Left ventricle myocardium superior (tissue), 1 donor: Measurements from ENCODE around the gene ORC4. TPM values are rescaled to one million over a fixed set of nuclear protein-coding genes. Genes with fewer than 3 reads are reported as not detected.
"Not testable (repeated sequence)": the region's sequence is repeated elsewhere in the genome, so short reads cannot be mapped to it uniquely, and the experiment has no call there.

Experiments used
- ATAC-seq: fragments of 200-7000 bp; cut with Tn5 transposase; one replicate; pipeline ENCODE4 v1.9.1; 2020; ENCODE audit warnings: mild to moderate bottlenecking, moderate library complexity
- DNase-seq: peaks from one replicate; pipeline ENCODE4 v3.0.0-alpha.2; 2020
- intact Hi-C: fragments of 100-400 bp; cut with micrococcal nuclease; formaldehyde crosslinking; loops from one replicate; pipeline ENCODE4 v1.11.0; 2022
- total RNA-seq: library from RNA; stranded (reverse); fragmentation: NEBNext Ultra II Directional; extraction: Animal tissue kit (Norgen Biotek cat#: 25700); gene quantifications from one replicate; pipeline ENCODE4 v1.2.1, GENCODE V29; 2021
- donor health status: DM: no; HTN: yes; CAD: no; lungs with severe emphysema.

The ORC4 gene
- total RNA-seq, 1 donor from 2014 or later: 49.2 TPM

DNA sequence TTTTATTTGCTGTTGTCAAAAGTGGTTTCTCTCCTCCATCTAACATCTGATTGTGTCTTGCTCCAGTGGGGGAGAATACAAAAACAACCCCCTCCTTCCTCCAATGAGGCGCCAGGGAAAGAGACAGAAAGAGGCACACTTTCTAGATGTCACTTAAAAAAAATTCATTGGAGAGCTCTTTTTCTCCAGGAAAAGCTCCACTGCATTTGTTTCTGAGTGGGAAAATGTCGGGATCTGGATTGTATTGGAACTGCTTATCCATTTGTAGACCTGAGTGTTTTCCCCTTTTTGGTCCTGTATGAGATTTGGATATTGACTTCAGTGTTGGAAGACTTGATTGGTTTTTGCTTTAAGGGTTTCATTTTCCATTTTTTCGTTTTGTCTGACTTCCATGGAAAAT is 1.3 kb upstream of the ORC4 start:
- DNase-seq: no peak
- ATAC-seq: no peak
- intact Hi-C loops: no loop called here

DNA sequence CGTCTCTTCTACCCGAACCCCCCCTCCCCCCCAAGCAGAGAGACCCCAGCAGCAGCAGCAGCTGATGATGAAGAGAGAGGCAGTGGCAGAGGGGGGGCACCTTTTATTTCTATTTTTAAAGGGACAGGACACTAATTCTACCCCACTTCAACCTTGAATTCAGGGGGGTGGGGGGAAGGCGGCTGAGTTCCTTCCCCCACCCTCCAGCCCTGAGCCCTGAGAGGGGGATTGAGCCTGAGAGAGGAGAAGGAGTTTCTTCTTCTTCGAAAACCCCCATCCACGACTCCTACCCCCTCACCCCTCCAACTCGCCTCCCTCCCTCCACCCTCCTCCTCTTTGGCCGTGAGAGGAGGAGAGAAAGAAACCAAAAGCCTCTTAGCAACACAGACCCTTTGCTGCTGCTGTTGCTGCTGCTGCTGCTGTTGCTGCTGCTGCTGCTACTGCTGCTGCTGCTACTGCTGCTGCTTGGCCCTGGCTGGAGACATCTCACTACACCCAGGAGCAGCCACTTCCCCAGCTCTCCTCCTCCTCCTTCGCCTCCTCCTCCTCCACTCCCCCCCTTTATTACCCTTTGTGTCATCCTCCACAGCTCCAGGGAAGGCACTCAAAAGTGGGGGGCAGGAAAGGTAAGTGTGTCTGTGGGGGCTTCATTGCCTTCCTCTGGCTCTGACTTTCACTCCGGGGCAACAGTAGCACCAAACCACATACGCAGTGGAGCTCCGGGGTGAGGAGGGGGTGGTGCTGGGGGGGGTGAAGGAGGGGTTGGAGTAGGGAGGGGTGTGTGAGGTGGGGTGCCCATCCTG is 723 bp upstream of the ORC4 start, which contains the start of gene MBD5:
MBD5 (plus strand) TSS at position 33 of the 803 bp plus-strand sequence.
- DNase-seq (peak; percentile 45), ATAC-seq (peak; percentile 28)
- intact Hi-C loops: no loop called here

DNA sequence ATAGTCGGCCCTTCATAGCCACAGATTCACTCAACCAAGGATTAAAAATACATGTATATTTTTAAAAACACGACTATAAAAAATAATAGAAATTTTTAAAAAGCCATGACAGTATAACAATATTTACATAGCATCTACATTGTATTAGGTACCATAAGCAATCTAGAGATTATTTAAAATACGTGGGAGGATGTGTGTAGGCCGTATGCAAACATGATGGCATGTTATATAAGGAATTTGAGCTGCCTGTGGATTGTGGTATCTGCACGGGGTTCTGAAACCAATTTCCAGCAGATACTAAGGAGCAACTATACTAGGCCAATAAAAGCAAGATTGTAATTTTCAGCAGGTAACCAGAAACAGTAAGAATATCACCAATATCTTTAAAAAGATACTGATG is 5.9 kb downstream of the ORC4 start:
- no peak for DNase-seq
- intact Hi-C loops: loop anchor here (10.0 kb wide), 1 partner anchor 170 kb away; the partner anchor contains the start of gene ACVR2A
- ATAC-seq: no peak

DNA sequence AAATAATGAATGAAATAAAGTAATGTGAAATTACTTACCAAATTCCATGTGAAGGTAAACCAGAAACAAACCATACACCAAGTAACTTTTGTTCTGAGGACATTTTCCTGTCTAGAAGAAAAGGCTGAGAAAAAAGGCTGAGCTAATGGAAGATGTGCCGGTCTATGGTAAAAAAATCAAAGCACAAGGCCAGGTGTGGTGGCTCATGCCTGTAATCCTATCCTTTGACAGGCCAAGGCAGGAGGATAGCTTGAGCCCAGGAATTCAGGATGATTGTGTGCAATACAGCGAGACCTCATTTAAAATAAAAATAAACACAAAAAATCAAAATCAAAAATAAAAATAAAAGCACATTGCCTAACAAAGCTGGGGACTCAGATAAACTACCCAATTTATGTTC is 6.7 kb downstream of the ORC4 start:
- intact Hi-C loops: loop anchor here (10.0 kb wide), 1 partner anchor 169 kb away; the partner anchor contains the start of gene ACVR2A
- ATAC-seq: no peak
- no peak for DNase-seq

DNA sequence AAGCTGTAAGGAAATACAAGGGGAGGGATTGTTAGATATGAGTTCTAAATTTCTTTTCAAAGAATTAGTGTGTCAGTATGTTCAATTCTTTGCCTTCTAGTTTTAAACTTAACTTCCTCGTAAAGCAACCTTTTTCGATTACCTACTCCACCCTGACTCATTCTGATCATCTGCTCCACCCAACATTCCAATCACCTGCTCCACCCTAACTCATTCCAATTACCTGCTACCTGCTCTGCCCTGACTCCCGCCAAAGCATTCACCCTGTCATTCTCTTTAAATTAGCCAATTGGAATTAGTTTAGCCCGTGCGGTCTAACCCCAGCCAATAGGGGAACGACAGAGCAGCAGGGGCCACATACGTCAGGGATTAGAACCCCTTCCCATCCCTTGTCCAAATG is 12.1 kb downstream of the ORC4 start:
- ATAC-seq, intact Hi-C loops, DNase-seq: not testable (repeated sequence)

DNA sequence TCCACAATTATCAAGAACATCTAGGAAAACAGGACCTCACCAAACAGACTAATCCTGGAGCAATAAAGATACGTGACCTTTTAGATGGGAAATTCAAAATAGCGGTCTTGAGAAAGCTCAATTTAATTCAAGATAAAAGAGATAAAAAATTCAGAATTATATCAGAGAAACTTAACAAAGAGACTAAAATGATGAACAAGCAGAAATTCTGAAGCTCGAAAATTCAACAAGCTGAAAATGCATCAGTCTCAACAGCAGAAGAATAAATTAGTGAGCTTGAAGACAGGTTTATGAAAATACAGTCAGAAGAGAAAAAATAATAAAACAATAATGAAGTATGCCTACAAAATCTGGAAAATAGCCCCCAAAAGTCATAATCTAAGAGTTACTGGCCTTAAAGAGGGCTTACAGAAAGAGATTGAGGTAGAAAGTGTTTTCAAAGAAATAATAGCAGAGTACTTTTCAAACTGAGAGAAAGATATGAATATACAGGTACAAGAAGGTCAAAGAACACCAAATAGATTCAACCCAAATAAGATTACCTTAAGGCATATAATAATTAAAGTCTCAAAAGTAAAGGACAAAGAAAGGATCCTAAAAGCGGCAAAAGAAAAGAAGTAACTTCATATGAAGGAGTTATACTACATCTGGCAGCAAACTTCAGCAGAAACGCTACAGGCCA is 13.2 kb downstream of the ORC4 start:
- ATAC-seq: no peak
- DNase-seq: no peak
- intact Hi-C loops: no loop called here

DNA sequence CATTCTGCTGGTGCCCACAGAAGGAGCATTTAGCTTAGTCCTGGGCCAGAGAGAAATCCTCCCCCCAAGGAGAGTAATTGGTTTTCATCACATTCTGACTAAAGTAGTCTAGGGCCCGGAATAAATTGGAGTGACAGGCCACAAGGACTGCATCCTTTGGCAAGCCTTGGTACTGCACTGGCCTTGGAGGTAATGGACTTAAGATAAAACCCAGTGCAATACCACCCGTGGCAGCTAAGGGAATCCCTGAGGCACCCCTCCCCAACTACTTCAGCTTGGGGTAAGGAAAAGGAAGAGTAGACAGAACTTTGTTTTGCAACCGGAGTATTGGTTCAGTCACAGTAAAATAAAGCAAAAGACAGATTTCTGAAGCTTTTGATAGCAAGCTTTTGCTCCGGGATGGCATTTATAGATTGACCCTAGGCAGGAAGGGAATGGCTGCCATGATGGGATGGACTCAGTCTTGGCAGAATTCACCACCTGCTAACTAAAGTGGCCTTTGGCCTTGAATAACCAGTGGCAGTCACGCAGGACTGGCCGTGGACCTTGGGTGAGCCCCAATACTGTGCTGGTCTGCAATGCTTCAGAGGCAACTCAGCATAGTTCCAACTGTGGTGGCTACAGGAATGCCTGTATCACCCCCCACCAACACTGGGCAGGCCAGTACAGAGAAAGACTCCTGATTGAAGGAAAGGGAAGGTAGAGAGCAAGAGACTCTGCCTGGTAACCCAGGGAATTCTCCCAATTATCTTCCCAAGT is 14.1 kb downstream of the ORC4 start:
- intact Hi-C loops: no loop called here
- no peak for ATAC-seq
- no peak for DNase-seq

DNA sequence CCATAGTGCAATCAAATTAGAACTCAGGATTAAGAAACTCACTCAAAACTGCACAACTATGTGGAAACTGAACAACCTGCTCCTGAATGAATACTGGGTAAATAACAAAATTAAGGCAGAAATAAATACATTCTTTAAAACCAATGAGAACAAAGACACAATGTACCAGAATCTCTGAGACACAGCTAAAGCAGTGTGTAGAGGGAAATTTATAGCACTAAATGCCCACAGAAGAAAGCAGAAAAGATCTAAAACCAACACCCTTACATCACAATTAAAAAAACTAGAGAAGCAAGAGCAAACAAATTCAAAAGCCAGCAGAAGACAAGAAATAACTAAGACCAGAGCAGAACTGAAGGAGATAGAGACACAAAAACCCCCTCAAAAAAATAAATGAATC is 18.1 kb downstream of the ORC4 start:
- intact Hi-C loops, DNase-seq: not testable (repeated sequence)

DNA sequence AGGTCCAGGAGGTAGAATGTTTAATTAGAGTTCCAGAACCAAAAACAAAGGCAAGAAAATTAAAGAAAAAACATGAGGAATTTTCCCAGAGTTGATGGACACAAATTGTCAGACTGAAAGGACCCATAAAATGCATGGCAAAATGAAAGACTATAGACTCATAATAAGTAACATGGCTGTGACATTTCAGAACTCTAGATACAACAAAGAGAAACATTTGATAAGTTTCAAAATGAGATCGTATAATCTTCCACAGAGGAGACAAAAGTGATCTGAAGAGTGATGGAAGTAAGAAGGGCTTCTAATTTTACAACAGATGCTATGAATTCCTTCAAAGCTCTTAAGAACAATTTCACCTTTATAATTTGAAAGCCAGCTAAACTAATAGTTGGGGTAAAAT is 20.4 kb downstream of the ORC4 start:
- intact Hi-C loops: no loop called here
- ATAC-seq (no peak), DNase-seq (no peak)

More for the DNA sequence above, 18.1 kb downstream of the ORC4 start:
- not testable (repeated sequence) for ATAC-seq

DNA sequence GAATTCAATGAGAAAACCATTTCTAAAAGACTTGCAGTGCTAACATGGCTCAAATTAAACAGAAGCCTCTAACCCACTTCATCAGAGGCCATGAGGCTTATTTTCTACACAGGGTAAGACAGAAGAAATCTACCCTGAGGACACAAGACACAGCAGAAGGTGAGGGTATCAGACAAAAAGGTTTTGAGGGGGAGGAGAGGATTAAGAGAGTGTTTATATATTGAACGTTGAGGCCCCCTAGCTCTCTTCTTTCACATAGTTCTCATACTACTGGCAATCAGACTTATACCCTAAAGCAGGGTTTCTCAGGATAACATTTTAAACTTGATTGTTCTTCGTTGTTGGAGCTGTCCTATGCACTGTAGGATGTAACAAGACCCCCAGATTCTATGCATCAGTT is 21.4 kb downstream of the ORC4 start:
- intact Hi-C loops: no loop called here
- no peak for DNase-seq

DNA sequence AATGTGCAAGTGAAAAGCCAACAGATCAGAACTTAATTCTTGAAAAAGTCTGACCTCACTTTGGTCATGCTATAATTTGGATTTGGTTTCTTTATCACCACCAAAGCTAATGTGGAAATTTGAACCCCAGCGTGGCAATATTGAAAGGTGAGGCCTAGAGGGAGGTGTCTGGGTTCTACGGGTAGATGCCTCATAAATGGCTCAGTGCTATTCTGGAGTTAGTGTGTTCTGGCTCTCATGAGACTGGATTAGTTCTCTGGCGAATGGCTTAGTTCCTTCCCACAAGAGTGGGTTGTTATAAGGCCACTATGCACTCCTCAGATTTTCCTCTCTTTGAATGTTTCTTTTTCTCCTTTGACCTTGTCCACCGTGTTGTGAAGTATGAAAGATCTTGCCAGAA is 22.3 kb downstream of the ORC4 start:
- ATAC-seq (no peak), DNase-seq (no peak)
- intact Hi-C loops: no loop called here

More for the DNA sequence above, 21.4 kb downstream of the ORC4 start:
- ATAC-seq: no peak

DNA sequence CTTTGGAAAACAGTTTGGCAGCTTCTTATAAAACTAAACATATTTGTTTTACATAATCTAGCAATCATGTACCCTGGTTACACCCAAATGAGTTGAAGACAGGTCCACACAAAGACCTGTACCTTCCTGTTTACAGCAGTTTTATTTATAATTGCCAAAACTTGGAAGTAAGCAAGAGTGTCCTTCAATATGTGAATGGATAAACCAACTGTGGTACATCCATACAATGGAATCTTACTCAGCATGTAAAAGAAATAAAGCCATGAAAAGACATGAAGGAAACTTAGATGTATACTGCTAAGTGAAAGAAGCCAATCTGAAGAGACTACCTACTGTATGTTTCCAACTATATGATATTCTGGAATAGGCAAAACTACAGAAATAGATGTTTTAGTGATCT is 23.7 kb downstream of the ORC4 start:
- DNase-seq (no peak), ATAC-seq (no peak)
- intact Hi-C loops: no loop called here

DNA sequence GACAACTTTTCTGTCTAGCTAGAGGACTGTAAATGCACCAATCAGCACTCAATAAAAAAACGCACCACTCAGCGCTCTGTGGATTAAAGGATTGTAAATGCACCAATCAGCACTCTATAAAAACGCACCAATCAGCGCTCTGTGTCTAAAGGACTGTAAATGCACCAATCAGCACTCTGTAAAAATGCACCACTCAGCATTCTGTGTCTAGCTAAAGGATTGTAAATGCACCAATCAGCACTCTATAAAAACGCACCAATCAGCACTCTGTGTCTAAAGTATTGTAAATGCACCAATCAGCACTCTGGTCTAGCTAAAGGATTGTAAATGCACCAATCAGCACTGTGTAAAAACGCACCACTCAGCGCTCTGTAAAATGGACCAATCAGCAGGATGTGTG is 25.6 kb downstream of the ORC4 start:
- DNase-seq, ATAC-seq, intact Hi-C loops: not testable (repeated sequence)

DNA sequence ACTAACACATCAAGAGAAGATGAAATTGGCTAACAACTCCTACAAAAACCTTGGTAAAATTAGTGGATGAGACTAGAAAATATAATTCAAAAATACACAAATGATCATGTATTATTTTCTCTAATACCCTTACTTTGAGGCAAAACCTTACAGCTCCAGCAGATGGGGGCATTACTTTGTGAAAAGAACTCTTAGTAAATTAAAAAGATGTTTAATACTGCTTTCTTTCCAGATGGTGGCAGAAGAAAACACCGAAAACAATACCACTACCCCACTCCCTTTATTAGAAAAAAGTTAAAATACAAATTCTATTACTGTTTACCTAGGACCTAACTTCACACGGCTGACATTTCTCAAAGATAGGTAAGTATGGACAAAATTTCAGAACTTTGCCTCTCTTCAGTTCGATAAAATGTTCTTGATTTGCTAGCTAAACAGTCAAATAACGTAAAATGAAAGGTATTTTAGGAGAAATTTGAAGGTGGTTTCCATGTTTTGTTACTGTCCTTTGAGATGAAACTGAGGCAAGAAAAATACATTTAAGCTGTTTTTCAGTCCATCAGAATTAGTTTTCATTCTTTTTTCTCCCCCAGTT is 30.6 kb downstream of the ORC4 start:
- ATAC-seq: peak; percentile 42
- intact Hi-C loops: no loop called here
- no peak for DNase-seq

DNA sequence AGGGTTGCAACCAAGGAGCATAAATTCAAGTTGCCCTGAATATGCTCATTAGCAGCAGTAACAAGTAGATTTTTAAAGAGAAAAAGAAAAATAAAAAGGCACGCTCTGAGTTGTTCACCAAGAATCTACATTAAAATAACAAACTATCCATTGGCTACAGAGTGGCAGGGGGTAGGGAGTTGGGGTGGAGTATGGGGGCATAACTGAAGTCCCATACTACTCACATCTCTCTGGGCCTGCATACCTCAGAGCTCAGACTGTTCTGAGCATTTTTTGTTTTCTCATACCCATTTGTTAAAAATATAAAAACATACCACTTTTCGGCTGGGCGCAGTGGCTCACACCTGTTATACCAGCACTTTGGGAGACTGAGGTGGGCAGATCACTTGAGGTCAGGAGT is 31.4 kb downstream of the ORC4 start:
- DNase-seq (no peak), ATAC-seq (no peak)
- intact Hi-C loops: no loop called here

DNA sequence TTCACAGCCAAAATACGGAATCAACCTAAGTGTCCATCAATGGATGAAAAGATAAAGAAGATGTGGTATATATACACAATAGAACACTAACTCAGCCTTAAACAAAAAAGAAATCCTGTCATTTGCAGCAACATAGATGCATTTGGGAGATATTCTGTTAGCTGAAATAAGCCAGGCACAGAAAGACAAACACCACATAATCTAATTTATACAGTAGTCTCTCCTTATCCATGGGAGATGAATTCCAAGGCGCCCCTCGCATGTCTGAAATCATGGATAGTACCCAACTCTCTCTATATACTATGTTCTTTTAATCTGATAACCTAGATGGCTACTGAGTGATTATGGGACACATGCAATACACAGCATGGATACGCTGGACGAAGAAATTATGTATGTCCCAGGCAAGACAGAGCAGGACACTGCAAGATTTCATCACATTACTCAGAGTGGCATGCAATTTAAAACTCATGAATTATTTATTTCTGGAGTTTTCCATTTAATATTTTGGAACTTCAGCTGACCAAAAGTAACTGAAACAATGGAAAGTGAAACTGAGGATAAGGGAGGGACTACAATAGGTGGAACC is 39.5 kb downstream of the ORC4 start:
- ATAC-seq (no peak), DNase-seq (no peak)
- intact Hi-C loops: no loop called here

DNA sequence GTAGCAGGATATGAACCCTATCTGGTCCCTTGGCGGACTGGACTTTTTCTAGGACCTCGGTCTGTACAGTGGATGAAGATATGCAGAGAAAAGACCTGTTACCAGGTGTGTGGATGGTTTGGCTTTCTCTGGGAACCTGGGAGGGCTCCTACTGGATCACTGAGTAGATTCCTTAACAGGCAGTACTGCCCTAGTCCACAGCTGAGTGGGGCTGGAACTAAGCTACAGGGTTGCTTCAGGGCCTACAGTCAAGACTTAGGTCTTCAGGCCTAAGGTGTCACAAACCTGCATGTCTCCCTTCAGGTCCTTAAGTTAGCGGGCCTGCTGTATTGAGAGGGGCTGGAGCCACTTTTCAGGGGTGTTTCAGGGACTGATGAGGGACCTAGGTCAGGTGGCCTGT is 42.9 kb downstream of the ORC4 start:
- ATAC-seq (no peak), DNase-seq (no peak)
- intact Hi-C loops: no loop called here

DNA sequence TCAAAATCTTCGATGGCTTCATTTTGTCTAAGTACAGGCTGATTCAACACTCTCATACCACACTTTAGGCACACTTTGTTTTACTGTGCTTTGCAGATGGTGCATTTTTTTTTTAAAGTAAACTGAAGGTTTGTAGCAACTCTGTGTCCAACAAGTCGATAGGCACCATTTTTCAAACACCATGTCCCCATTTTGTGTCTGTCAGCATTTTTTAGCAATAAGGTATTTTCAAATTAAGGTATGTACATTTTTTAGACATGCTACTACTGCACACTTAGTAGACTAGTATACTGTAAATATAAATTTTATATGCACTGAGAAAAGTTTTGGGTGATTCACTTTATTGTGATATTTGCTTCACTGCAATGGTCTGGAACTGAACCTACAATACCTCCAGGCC is 44.4 kb downstream of the ORC4 start:
- ATAC-seq (no peak), DNase-seq (no peak)
- intact Hi-C loops: no loop called here

DNA sequence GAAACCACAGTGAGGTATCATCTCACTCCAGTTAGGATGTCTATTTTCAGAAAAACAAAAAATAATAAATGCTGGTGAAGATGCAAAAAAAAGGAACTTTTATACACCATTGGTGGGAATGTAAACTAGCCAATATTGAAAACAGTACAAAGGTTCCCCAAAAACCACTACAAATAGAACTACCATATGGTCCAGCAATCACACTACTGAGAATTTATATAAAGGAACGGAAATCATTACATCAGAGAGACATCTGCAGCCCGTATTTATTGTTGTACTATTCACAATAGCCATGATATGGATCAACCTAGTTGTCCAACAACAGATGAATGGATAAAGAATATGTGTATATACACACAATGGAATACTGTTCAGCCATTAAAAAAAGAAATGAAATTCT is 52.0 kb downstream of the ORC4 start:
- DNase-seq (no peak), ATAC-seq (no peak)

More for the DNA sequence above, 52.0 kb downstream of the ORC4 start:
- intact Hi-C loops: no loop called here
